Measurements from ENCODE around the gene TLE3.

The TLE3 gene

GRCh38 chr15:70026991-70027390 lies 70.7 kb downstream of the TLE3 start:
- no peak for DNase-seq

DNA sequence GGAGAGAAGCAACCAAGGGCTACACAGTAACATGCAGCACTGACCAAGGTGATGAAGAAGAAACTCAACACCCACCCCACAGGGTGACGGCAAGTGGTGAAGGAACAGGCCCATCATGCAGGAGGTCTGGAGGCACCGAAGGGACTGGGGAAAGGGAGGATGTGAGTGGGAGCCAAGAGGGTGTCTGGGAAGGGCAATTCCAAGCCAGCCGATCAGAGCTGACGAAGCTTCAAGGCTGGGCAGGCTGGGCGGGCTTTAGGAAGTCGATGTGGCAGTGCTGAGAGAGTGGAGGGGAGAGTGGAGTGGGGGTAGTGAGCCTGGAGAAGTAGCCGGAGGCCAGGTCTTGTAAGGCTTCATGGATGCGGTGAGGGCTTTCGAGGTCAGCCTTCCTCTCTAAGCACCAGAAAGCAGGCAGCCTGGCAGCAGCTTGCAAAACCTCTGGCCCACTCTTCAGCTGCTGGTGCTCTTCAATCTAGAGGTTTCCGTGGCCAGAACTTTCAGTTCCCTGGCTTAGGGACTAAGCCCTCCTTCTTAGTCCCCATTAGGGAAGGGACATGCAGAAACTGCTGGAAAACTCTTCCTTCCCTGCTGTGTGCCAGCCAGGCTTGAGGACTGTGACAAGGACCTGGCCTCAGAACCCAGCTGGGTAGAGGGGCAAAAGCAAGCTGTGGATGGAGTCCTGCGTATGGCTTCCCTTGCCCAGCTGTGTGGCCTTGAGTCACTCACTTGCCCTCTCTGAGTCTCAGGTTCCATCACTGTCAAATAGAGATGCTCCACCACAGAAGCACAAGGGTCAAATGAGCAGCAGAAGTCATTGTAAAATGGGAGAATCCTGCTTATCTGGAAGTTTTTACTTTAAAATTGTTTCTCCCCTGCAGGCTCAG lies 72.1 kb downstream of the TLE3 start:
- DNase-seq: no peak

DNA sequence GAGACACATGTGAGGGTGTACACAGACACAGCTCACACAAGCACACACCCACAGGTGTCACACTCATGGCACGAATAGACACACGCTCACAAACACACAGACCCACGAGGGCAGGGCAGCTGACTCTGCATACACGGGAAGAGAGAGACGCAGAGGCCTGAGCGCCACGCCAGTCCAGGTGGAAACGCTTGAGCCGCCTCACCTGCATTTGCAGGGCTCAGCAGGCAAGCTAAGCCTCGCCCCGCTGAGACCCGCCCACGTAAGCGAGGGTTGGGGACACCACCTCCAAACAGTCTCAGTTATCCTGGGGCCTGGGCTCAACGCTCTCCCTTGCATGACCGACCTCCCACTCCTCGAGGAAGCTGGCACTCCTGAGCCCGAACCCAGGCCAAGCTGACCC lies 73.2 kb downstream of the TLE3 start:
- DNase-seq: no peak

GRCh38 chr15:70023769-70024491 lies 73.8 kb downstream of the TLE3 start:
- DNase-seq: no peak

DNA sequence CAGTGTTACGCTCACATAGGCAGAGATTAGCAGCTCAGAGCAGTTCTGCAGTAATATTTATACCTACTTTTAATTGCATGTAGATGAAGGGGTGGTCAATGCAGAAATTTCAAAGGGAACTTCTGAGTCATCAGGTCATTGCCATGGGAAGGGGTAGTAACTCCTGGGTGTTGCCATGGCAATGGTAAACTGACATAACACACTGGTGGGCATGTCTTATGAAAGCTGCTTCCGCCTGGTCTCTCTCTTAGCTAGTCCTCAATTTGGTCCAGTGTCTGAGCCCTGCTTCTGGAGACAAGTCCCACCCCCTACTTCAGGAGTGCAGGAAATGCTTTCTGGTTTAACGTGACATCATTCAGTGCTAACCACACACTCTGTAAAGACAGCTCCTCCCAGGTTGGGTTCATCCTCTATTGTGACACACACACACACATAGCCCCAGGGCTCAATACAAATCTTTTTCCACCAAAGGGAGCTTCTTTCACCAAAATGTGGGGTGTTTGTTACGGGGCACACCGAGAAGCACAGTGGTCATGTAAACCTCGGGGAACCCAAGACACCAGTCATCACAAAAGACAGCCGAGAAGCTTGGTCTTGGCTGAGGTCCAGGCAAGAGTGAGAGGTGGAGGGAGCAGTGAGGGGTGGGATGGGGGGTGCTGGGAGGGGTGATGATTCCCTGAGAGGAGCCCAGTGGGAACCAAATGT lies 74.5 kb downstream of the TLE3 start:
- DNase-seq: peak; percentile 16 to 17

GRCh38 chr15:70020229-70020628 lies 77.5 kb downstream of the TLE3 start:
- DNase-seq: no peak

DNA sequence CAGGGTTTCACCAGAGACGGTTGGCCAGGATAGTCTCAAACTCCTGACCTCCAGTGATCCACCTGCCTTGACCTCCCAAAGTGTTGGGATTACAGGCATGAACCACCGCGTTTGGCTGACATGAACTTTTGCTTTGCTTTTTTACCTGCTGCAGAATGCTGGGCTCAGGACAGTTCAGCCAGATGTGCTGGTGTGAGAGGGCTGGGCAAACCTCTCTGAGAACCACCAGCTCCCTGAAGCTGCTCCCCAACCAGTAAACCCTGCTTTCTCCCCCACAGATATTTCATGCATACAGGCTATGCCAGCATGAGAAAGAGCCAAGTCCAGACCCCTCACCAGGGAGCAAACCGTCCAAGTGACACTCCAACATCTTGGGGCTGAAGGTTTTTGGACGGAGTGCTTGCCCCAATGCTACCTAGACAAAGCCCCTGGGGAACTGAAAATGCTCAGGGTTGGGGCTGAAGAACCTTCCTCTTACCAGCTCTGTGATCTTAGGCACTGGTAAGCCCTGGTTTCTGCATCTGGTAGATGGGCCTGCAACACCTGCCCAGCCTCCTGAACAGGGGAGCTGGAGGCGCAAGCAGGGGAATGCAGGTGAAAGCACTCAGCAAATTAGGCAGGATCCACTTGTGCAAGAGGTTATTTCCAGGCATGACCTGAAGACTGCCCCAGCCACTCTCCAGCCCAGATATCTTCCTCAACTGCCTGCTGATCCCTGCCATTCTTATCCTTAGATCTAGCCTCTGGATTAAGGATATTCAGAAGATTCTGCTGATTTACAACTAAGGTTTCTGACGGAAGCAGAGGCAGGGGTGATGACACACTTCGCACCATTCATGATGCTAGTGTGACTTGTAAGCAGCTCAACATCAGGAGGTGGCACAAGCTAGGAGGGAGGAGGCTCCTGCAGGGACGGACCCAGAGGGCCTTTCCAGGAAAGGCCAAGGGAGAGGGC lies 78.8 kb downstream of the TLE3 start:
- no peak for DNase-seq

DNA sequence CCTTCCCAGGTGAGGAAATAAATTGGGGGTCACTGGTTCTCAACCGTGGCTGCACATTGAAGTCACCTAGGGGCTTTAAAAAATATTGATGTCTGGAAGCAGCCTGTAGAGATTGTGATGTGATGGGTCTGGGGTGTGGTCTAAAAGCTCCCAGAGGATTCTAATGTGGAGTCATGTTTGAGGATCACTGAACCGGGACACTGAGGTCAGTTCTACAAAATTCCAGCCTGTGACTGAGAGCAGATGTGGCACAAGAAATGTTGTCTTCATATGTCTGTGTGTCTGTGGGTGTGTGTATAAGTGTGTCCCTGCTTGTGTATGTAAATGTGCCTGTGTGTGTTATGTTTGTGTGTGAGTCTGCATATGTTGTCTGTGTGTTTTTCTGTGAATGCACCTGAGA lies 79.9 kb downstream of the TLE3 start:
- DNase-seq: no peak

- no peak for DNase-seq
Measured at GRCh38 chr15:70017025-70017424, 80.7 kb downstream of the TLE3 start.

GRCh38 chr15:70016511-70016994 lies 81.2 kb downstream of the TLE3 start:
- DNase-seq: no peak

DNA sequence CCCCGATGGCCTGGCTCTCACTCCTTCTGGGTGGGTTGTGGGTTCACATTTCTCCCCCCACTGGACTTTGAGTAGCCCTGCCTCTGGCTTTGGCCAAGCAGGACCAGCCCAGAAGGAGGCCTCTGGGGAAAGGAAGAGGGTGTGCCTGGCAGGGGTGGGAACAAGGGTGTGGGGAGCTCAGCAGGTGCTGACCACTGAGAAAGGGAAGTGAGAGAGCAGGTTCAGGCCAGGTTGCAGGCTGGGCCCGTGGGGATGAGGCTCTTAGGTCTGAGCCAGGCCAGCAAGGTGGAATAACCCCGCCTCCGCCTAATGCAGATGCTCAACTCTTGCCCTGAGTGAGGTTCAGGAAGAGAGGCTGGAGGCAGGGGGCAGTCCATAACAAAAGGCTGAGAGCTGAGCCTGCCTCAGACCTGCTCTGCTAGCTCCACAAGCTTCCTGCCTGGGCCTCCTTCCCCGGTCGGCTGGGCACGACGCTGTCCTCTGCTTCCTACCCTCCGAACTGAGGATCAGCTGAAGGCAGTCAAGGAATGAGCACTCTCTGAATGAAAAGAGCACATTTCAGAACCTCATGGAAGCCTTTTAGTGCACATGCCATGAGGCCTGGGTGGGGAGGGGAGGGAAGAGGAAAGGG lies 82.7 kb downstream of the TLE3 start:
- DNase-seq: no peak

DNA sequence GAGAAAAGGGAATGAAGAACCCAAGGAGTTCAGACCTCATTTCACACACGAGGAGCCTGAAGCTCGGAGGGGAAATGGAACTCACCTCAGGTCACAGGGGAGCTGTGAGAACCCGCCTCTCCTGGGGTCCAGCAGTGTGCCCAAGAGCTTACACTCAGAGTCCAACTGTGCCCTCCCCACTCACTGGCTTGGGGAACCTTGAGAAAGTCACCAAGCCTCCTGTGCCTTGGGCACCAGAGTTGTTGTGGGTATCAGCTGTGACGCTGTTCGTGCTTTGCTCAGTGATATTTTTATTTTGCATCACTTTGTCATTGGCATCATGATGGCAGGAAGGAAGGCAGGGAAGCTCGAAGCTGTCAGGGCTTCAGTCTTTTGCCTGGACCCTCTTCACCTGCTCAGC lies 83.4 kb downstream of the TLE3 start:
- no peak for DNase-seq

DNA sequence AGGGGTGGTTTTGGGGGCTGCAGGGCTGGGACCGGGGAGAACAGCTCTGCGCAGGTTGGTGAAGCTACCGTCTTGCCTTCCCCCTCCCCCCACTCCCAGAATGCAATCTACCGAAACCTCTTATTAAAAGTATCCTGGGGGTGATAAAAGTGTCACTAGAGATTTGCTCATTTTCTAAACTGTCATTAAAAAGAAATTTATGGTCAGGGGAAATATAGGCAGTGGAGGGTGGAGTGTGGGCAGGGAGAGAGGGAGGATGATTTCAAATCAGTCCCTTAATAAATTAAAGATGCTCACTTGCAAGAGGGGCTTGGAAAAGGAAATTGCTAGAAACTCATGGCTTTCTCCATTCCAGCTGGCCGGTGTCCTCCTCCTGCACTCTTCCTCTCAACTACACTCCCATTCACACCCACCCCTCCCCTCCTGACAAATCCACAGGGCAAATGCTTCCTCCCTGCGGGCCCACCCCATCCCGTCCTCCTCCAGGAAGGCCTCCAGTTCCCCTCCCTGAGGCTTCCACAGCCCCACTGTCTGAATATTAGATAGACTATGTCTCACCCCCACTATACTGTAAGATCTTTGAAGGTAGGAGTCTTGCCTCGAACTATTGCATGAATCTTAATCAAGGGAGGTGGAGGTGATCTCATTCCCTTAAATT lies 83.9 kb downstream of the TLE3 start:
- DNase-seq: no peak

GRCh38 chr15:70012895-70013294 lies 84.8 kb downstream of the TLE3 start:
- no peak for DNase-seq

DNA sequence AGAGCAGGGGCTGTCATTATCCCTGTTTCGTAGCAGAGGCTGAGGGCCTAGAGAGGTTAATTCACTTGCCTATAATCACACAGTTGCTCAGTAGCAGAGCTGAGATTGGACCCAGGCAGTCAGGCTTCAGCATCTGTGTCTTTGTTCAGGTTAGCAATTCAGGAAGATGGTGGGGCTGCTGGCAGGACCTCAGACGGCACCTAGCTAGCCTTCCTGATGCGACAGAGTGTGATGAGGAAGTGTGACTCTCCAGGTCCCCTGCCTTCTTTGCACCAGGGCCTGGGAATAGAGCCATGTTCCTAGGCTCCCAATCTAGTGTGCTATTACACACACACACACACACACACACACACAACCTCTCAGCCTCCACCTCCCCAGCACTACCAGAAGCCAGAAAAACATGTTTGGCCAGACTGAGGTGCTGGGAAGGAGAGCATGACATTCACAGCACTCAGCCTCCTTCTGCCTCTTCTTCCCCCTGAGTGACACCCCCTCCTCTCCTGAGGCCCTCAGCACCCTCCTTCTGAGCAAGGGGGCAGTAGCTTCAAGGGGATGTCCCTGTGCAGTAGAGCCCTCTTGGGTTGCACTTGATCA lies 88.9 kb downstream of the TLE3 start:
- DNase-seq: no peak

GRCh38 chr15:70006259-70007147 lies 91.2 kb downstream of the TLE3 start:
- DNase-seq: no peak

DNA sequence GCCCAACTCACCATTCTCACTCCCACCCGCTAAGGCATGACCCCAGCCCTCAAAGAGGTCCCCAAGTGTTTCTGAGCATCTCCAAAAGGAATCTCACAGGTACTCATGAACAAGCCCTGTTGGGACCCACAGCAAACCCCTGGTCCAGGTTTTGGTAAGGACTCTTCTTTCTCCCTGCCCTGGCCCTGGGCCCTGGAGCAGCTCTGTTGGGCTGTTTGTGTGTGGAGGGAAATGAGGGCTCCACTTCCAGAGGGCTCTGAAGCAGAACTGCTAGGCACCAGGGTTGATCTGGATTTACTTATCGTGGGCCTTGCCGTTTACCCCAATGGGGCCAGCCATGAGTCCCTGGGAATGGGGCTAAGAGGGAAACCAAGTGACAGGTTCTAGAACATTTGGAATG lies 92.9 kb downstream of the TLE3 start:
- DNase-seq: no peak

GRCh38 chr15:70002897-70003296 lies 94.8 kb downstream of the TLE3 start:
- DNase-seq: no peak

GRCh38 chr15:70001859-70002258 lies 95.9 kb downstream of the TLE3 start:
- no peak for DNase-seq
